T-helper 17 cell (primary cell): ENCODE measurements around the gene PCCA. TPM values are rescaled to one million over a fixed set of nuclear protein-coding genes. Genes with fewer than 3 reads are reported as not detected.

ENCODE experiments used
- ATAC-seq: fragments of 150-1000 bp; cut with Tn5 transposase; 2 replicates; pipeline ENCODE4 v1.10.0; 2021; ENCODE audit warnings: mild to moderate bottlenecking, moderate library complexity
- DNase-seq, 3 donors: peaks; one replicate each; pipeline versions ENCODE4 v3.0.0 to v3.0.0-alpha.2; 2020 to 2021
- H3K9me3 ChIP-seq: one replicate; pipeline ENCODE4 v1.7.0; 2013; ENCODE audit warnings: low read length, mild to moderate bottlenecking; ENCODE audit not compliant: control insufficient read depth, poor library complexity, severe bottlenecking
- H3K27ac Mint-ChIP-seq: one replicate; pipeline ENCODE4 v1.8.0; 2022; ENCODE audit warnings: mild to moderate bottlenecking, moderate library complexity, mixed read lengths
- H3K27me3 Mint-ChIP-seq: one replicate; pipeline ENCODE4 v1.8.0; 2022; ENCODE audit warnings: mixed read lengths
- H3K36me3 Mint-ChIP-seq: one replicate; pipeline ENCODE4 v1.8.0; 2022; ENCODE audit warnings: low read depth, mixed read lengths
- H3K4me1 Mint-ChIP-seq: one replicate; pipeline ENCODE4 v1.8.0; 2022; ENCODE audit warnings: mild to moderate bottlenecking, mixed read lengths
- H3K4me3 Mint-ChIP-seq: one replicate; pipeline ENCODE4 v1.8.0; 2022; ENCODE audit warnings: mild to moderate bottlenecking, moderate library complexity, mixed read lengths
- total RNA-seq, 4 donors: library from RNA in 2 of 4; stranded (reverse) in 2 of 4; gene quantifications; one replicate each; pipeline ENCODE4 v1.2.3 and lab custom pipeline; 2022 to 2026

The PCCA gene
- total RNA-seq, 2 donors from 2014 or later: 9.9 to 10.7 TPM

DNA sequence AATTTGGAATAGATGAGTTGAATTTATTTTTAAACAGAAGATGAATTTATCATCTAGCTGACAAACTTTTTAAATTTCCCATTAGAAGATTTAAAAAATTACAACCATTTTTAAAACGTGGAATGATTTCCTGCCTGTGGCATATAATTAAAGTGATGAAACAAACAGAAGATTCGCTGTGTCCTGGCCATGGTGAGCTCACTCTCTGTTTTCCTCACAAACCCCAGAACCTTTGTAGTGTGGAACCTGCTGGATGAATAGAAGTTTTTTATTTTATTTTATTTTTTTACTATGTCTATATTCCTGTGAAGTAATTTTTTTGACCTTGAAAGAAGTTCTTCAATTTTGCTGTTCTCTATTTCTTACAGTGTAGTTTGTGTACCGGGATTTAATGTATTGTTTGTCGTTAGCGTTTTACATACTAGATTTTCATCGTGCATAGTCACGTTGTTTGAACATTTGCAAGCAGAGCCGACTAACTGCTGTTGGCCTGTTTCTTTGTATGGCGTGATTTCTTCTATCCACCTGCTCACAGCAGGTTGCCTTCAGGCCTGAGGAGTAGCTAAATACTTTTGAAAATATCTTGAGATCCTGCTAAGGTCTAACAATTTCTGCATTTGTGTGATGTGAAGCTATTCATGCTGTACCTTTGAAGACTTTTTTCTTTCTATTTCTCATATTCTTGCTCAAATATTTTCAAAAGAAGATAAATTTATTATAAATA, 350.5 kb downstream of the PCCA start:
- Mint-ChIP-seq H3K36me3 (peaks cover 2% of the 10 kb centered on the region), H3K4me1 (peaks cover 6% of the 10 kb centered on the region), H3K27me3 (no peaks in the 10 kb centered on the region), H3K4me3 (no peak overlapping the region), H3K27ac (no peak overlapping the region)
- H3K9me3 ChIP-seq: no peaks in the 10 kb centered on the region
- DNase-seq (no peak), ATAC-seq (no peak)

DNA sequence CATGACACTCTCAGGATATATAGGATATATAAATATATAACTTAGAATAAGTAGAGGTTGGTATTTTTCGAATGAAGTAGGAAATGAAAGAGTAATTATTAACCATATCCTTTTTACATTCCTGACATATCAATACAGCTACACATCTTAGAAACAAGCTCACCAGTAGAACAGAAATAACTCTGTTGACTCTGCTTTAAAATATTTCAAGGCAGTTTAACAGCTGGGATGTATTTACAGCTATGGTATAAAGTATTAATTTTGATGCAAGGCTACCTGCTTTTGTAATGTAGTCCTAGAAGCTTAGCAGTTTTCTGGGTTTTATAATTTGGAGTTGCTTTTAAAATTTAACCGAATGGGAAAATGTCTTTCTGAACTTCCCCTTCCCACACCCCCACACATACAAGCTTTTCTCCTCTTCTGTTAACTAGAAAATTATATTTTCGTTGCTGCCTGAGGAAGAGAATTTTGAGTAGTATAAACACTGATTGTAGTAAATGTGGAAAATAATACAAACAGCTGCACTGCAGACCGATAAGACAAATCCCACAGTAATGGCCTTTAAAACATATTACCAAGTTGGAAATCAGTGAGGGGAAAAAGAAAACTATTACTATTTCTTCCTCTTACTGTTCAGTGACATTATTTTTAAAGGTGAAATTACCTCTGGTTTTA, 352.0 kb downstream of the PCCA start:
- ATAC-seq (no peak), DNase-seq (no peak)
- H3K36me3 Mint-ChIP-seq: peaks cover 2% of the 10 kb centered on the region
- H3K27ac Mint-ChIP-seq: no peak overlapping the region
- H3K27me3 Mint-ChIP-seq: no peaks in the 10 kb centered on the region
- peaks cover 6% of the 10 kb centered on the region for H3K4me1 Mint-ChIP-seq
- H3K4me3 Mint-ChIP-seq: no peak overlapping the region
- H3K9me3 ChIP-seq: no peaks in the 10 kb centered on the region

DNA sequence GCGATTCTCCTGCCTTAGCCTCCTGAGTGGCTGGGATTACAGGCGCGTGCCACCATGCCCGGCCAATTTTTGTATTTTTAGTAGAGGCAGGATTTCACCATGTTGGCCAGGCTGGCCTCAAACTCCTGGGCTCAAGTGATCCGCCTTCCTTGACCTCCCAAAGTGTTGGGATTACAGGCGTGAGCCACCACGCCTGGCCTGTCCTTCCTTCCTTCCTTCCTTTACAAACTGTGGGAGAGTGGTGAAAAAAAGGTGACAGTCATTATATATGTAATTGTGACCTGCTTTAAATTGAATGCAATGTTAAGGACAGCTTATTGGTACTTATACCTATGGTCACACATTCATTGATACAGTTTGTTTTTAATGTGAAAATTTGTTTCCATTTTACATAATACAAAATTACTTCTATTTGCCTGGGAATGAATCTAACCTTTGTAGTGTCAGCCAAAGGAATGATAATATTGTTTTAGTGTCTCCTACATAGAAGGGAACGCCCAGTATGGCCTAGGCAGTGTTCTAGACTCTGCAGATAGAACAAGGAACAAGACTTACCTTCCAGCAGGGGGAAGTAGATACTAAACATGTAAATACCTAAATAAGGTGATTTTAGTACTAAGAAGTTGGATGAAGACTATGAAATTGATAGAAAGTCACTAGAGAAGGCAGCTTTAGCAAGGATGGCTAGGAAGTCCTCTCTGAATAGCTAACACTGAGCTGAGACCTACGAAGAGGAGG, 353.4 kb downstream of the PCCA start:
- ATAC-seq (no peak), DNase-seq (no peak)
- no peak overlapping the region for H3K4me3 Mint-ChIP-seq

DNA sequence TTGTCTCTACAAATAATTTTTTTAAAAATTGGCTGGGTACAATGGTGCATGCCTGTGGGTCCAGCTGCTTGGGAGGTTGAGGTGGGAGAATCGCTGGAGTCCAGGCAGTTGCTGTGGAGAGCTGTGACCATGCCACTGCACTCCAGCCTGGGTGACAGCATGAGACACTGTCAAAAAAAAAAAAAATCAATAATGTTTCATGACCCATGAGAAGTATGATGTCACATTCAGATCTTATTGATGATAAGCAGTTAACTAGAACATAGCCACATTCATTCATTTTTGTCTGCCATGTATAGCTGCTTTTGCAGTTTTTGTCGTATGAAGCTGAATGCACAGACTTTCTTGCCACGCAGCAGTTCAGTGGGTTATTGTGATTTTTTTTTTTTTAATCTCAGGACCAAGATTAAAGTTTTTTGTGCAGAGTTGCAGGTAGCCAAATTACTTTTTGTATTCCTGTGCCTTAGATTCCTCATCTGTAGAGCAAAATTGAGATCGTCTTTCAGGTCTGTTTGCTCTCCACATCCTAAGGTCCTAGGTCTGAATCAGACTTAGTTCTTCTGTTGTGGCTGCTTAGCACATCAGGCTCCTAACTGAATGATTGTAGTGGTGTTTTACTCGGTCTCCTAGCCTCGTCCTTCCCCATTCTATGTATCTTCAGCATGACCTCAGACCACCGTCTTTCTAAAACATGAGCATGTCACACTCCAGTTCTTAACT, 354.5 kb downstream of the PCCA start:
- Mint-ChIP-seq H3K4me1 (peaks cover 6% of the 10 kb centered on the region), H3K36me3 (peaks cover 2% of the 10 kb centered on the region), H3K4me3 (no peak overlapping the region), H3K27me3 (no peaks in the 10 kb centered on the region), H3K27ac (peak overlapping the region; percentile 45)
- no peaks in the 10 kb centered on the region for H3K9me3 ChIP-seq
- ATAC-seq: no peak
- no peak for DNase-seq

More for the DNA sequence above, 353.4 kb downstream of the PCCA start:
- peak overlapping the region; percentile 45 for H3K27ac Mint-ChIP-seq
- no peaks in the 10 kb centered on the region for H3K27me3 Mint-ChIP-seq
- peaks cover 2% of the 10 kb centered on the region for H3K36me3 Mint-ChIP-seq
- no peaks in the 10 kb centered on the region for H3K9me3 ChIP-seq
- peaks cover 6% of the 10 kb centered on the region for H3K4me1 Mint-ChIP-seq

DNA sequence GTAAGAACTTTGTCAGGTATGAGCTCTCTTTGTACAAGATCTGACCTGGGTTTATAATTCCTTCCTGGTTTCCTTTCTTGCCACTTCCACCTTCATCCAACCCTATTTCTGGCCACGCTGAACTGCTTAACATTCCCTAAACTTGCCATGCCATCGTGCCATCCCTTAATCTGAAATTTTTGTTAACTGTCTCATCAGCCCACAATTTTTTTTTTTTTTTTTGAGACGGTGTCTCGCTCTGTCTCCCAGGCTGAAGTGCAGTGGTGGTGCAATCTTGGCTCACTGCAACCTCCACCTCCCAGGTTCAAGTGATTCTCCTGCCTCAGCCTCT, 355.1 kb downstream of the PCCA start:
- Mint-ChIP-seq H3K4me1 (peaks cover 6% of the 10 kb centered on the region), H3K4me3 (no peak overlapping the region), H3K36me3 (peaks cover 2% of the 10 kb centered on the region), H3K27ac (no peak overlapping the region), H3K27me3 (no peaks in the 10 kb centered on the region)
- DNase-seq (no peak), ATAC-seq (no peak)
- H3K9me3 ChIP-seq: no peaks in the 10 kb centered on the region

DNA sequence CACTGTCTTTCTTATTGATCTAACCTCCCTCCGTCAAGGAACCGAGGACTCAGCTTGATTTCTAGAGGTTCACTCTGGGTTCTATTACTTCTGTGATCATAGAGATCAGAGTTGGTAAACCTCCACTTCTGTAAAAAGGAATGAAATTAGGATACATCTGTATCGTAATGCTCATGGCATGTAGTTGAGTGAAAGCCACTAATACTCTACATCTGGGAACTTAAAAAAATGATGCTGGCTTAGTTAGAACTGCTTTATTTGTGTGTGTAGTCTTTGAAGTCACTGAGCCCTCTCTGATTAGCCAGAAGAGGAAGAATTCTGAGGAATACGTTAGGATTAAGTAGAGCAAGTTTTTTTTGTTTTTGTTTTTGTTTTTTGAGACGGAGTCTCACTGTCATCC, 358.9 kb downstream of the PCCA start:
- no peaks in the 10 kb centered on the region for H3K9me3 ChIP-seq
- ATAC-seq (no peak), DNase-seq (no peak)
- Mint-ChIP-seq H3K27me3 (no peaks in the 10 kb centered on the region), H3K36me3 (peaks cover 3% of the 10 kb centered on the region), H3K27ac (no peak overlapping the region), H3K4me1 (peaks cover 1% of the 10 kb centered on the region), H3K4me3 (no peak overlapping the region)

DNA sequence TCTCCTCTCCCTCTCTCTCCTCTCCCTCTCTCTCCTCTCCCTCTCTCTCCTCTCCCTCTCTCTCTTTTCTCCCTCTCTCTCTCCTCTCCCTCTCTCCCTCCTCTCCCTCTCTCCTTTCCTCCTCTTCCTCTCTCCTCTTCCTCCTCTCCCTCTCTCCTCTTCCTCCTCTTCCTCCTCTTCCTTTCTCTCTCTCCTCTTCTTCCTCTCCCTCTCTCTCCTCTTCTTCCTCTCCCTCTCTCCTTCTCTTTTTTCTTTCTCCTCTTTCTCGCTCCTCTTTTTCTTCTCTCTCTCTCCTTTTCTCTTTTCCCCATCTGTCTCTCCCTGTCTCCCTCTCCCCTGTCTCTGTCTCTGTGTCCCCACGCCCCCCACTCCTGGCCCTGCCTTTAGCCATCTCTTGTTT, 363.0 kb downstream of the PCCA start:
- no peaks in the 10 kb centered on the region for H3K9me3 ChIP-seq
- Mint-ChIP-seq H3K4me3 (no peak overlapping the region), H3K4me1 (no peaks in the 10 kb centered on the region), H3K27ac (no peak overlapping the region), H3K36me3 (peaks cover 4% of the 10 kb centered on the region), H3K27me3 (no peaks in the 10 kb centered on the region)
- no peak for DNase-seq
- ATAC-seq: no peak

DNA sequence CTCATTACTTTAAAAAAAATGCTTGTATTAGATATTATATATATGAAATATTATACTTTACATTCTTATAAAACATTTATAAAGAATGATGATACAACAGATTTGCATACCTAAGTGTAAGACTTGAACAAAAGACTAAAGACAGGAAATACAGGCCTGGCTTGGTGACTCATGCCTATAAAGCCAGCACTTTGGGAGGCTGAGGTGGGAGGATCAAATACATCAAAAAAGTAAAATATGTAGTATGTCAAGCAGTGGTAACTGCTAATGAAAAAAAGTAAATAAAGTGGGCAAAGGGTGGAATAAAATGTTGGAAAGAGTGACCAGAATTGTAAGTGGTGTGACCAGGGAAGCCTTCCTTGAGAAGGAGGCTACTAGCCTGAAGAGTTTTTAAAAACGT, 366.0 kb downstream of the PCCA start:
- Mint-ChIP-seq H3K36me3 (peaks cover 4% of the 10 kb centered on the region), H3K4me3 (no peak overlapping the region), H3K27ac (no peak overlapping the region), H3K27me3 (no peaks in the 10 kb centered on the region), H3K4me1 (no peaks in the 10 kb centered on the region)
- DNase-seq (no peak), ATAC-seq (no peak)
- H3K9me3 ChIP-seq: no peaks in the 10 kb centered on the region

DNA sequence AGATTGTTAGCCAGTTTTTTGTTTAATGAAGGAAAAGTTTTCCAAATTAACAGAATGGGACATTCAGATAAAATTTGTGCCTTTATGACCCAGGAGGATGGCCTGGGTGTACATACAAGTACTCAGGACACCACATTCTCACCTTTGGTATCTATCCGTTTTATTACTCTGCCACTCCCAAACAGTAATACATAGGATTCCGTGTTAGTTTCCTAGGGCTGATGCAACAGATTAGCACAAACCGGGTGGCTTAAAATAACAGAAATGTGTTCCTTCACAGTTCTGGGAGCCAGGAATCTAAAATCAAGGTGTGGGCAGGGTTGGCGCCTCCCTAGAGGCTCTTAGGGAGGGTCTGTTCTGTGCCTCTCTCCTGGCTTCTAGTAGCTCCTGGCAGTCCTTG, 369.8 kb downstream of the PCCA start:
- H3K27ac Mint-ChIP-seq: no peak overlapping the region
- ATAC-seq (no peak), DNase-seq (no peak)
- H3K9me3 ChIP-seq: no peaks in the 10 kb centered on the region
- no peak overlapping the region for H3K4me3 Mint-ChIP-seq
- H3K4me1 Mint-ChIP-seq: peaks cover 2% of the 10 kb centered on the region
- peaks cover 2% of the 10 kb centered on the region for H3K36me3 Mint-ChIP-seq
- no peaks in the 10 kb centered on the region for H3K27me3 Mint-ChIP-seq

DNA sequence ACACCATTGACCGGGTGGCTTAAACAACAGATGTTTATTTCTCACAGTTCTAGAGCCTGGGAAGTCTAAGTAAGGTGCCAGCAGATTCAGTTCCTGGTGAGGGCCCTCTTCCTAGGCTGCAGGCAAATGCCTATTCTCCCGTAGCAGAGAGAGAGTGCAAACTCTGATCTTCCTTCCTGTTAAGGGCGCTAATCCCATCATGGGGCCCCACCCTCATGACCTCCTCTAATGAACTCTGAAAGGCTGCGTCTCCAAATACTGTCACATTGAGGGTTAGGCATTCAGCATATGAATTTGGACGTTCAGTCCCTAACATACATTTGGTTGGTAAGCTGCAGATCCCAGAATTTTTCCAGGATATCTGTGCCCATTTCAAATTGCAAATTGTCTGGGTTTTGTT, 370.9 kb downstream of the PCCA start:
- Mint-ChIP-seq H3K27me3 (no peaks in the 10 kb centered on the region), H3K27ac (no peak overlapping the region), H3K4me1 (peaks cover 2% of the 10 kb centered on the region), H3K4me3 (no peak overlapping the region), H3K36me3 (peaks cover 2% of the 10 kb centered on the region)
- no peak for ATAC-seq
- no peak for DNase-seq
- H3K9me3 ChIP-seq: no peaks in the 10 kb centered on the region

DNA sequence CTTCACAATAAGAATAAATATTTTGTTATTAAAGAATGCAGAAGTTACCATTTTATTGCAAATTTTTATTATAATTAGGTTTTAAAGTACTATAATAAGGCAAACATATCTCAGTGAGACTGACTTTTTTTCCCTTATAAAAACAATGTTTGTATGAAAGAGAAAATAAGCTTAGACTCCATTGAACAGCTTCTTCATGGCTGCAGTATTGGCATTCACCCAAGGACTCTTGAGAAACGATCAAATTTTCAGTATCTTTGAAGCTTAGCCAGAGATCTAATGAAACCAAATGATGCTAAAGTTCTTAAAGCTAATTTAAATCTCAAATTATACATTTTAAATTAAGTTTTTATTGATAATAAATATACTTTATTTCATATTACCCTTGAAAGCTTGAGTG, 371.4 kb downstream of the PCCA start:
- Mint-ChIP-seq H3K27me3 (no peaks in the 10 kb centered on the region), H3K27ac (no peak overlapping the region), H3K4me1 (peaks cover 2% of the 10 kb centered on the region), H3K36me3 (no peaks in the 10 kb centered on the region), H3K4me3 (no peak overlapping the region)
- no peak for DNase-seq
- ATAC-seq: no peak
- H3K9me3 ChIP-seq: no peaks in the 10 kb centered on the region

DNA sequence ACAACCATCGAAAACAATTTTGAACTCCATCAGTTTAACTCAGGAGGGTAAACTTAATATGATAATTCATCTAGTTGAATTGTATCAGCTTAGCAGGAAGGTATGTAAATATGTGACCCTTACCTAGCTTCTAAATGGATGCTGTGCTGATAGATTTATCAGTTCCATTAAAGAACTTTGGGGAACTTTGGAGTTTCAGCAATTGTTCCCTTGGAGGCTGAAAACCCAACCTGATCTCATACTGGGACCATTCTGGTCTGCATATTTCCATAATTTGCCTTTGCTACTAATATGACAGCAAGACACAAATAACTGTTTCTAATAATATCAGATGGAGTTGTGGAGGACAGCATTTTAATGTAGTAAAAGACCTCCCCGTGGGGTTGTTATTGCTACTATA, 371.9 kb downstream of the PCCA start:
- Mint-ChIP-seq H3K4me1 (peaks cover 2% of the 10 kb centered on the region), H3K27me3 (no peaks in the 10 kb centered on the region), H3K27ac (no peak overlapping the region), H3K4me3 (no peak overlapping the region), H3K36me3 (no peaks in the 10 kb centered on the region)
- H3K9me3 ChIP-seq: no peaks in the 10 kb centered on the region
- ATAC-seq: no peak
- no peak for DNase-seq

DNA sequence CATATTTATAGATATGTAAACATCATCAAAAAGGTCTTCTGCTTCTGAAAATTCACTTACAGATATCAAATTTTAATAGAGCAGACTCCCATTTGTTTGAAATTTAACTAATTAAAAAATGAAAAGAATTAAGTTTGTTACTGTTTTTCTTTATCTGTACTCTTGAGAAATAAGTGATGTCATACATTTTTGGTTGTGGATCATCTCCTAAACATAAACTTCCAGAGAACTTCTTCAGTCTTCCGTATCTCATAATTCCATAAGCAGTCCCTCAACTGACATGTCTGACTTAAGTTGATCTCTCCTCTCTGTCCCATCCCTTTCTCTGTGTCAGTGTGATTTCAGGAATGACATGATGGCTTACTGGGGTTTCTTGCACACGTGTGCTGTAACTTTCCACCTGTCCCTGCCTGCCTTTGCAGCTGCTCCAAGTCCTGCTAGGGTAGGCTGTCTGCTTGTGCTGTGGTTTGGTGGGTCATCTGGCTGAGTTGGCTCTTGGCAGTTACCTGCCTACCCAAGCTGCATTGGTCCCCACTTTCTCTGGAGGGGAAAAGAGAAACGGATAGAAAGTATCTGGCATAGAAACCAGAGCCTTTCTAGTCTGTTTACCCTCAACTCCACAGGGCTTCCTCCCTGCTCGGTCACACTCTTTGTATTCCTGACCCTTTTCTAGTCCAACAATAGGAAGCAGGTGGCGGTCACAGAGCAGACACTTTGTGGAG, 372.6 kb downstream of the PCCA start:
- Mint-ChIP-seq H3K27me3 (no peaks in the 10 kb centered on the region), H3K4me1 (peaks cover 2% of the 10 kb centered on the region), H3K36me3 (no peaks in the 10 kb centered on the region), H3K27ac (no peak overlapping the region), H3K4me3 (no peak overlapping the region)
- no peak for DNase-seq
- H3K9me3 ChIP-seq: no peaks in the 10 kb centered on the region
- no peak for ATAC-seq
